IMR-90 (cell line): Measurements from ENCODE around the gene MYL10. TPM values are rescaled to one million over a fixed set of nuclear protein-coding genes. Genes with fewer than 3 reads are reported as not detected.

Experiments used
- ATAC-seq: fragments of 200-7000 bp; cut with Tn5 transposase; 2 replicates; pipeline ENCODE4 v1.9.1; 2020; ENCODE audit warnings: low read depth, mild to moderate bottlenecking, moderate library complexity
- BruUV-seq: library from RNA; stranded (reverse); fragments of 400-500 nt; replicated peaks from 2 replicates; lab custom pipeline; 2021; lab: Mats Ljungman, UMichigan
- CTCF ChIA-PET: fragments of 300-600 bp; formaldehyde crosslinking; extraction: SDS; loops from one replicate; lab custom pipeline; 2021; ENCODE audit warnings: antibody characterized with exemption; lab: Yijun Ruan, JAX
- POLR2A ChIA-PET: fragments of 300-600 bp; sonication (Branson Sonifier 250); formaldehyde crosslinking; loops from one replicate; lab custom pipeline; 2022; ENCODE audit warnings: antibody characterized with exemption; ENCODE audit not compliant: unreplicated experiment; lab: Charles Lee
- DNase-seq: peaks from one replicate; pipeline ENCODE4 v3.0.0; 2013
- H2AFZ ChIP-seq: replicated peaks from 2 replicates; pipeline ENCODE3; 2013; ENCODE audit warnings: low read length, mild to moderate bottlenecking; ENCODE audit not compliant: poor library complexity
- H2AK5ac ChIP-seq: 2 replicates; pipeline ENCODE4 v1.6.1; 2013; ENCODE audit warnings: low read depth, low read length, inconsistent platforms
- H2AK9ac ChIP-seq: replicated peaks from 2 replicates; pipeline ENCODE3; 2013; ENCODE audit warnings: mild to moderate bottlenecking, low read depth, low read length, moderate library complexity; ENCODE audit not compliant: poor library complexity
- H2BK120ac ChIP-seq: 2 replicates; pipeline ENCODE4 v1.6.1; 2013; ENCODE audit warnings: low read depth, low read length, inconsistent platforms
- H2BK15ac ChIP-seq: 3 replicates; pipeline ENCODE4 v1.6.1; 2013; ENCODE audit warnings: low read depth, low read length, inconsistent platforms
- H2BK20ac ChIP-seq: 2 replicates; pipeline ENCODE4 v1.6.1; 2013; ENCODE audit warnings: low read depth, mild to moderate bottlenecking, inconsistent platforms, low read length, moderate library complexity
- H2BK5ac ChIP-seq: 2 replicates; pipeline ENCODE4 v1.6.1; 2013; ENCODE audit warnings: mild to moderate bottlenecking, low read depth, low read length, inconsistent platforms; ENCODE audit not compliant: poor library complexity, severe bottlenecking
- H3K14ac ChIP-seq: replicated peaks from 2 replicates; pipeline ENCODE4 v1.6.1; 2013; ENCODE audit warnings: low read depth, low read length, inconsistent platforms
- H3K18ac ChIP-seq: 2 replicates; pipeline ENCODE4 v1.6.1; 2013; ENCODE audit warnings: low read depth, low read length, control low read depth
- H3K23ac ChIP-seq: 2 replicates; pipeline ENCODE4 v1.6.1; 2013; ENCODE audit warnings: low read depth, low read length, inconsistent platforms
- H3K27ac ChIP-seq: 2 replicates; pipeline ENCODE4 v1.5.1; 2013; ENCODE audit warnings: mild to moderate bottlenecking, control low read depth, low read length; ENCODE audit not compliant: insufficient read depth
- H3K27me3 ChIP-seq: 2 replicates; pipeline ENCODE4 v1.6.1; 2013; ENCODE audit warnings: low read length; ENCODE audit not compliant: control insufficient read depth, insufficient read depth
- H3K36me3 ChIP-seq: 2 replicates; pipeline ENCODE4 v1.6.1; 2013; ENCODE audit warnings: low read length, mixed read lengths; ENCODE audit not compliant: control insufficient read depth, insufficient read depth
- H3K4ac ChIP-seq: 2 replicates; pipeline ENCODE4 v1.6.1; 2013; ENCODE audit warnings: low read depth, low read length, inconsistent platforms
- H3K4me1 ChIP-seq: 2 replicates; pipeline ENCODE4 v1.6.1; 2013; ENCODE audit warnings: low read length, mixed read lengths; ENCODE audit not compliant: control insufficient read depth, insufficient read depth
- H3K4me2 ChIP-seq: 2 replicates; pipeline ENCODE4 v1.6.1; 2013; ENCODE audit warnings: low read depth, mild to moderate bottlenecking, control low read depth, low read length, moderate library complexity
- H3K4me3 ChIP-seq: 2 replicates; pipeline ENCODE4 v1.5.1; 2013; ENCODE audit warnings: low read depth, mild to moderate bottlenecking, control low read depth, low read length, moderate library complexity; ENCODE audit not compliant: insufficient read depth
- H3K56ac ChIP-seq: 2 replicates; pipeline ENCODE4 v1.6.1; 2013; ENCODE audit warnings: low read length, inconsistent platforms; ENCODE audit not compliant: insufficient read depth; ENCODE audit errors: extremely low read depth
- H3K79me1 ChIP-seq, 2 experiments: 2 replicates each; pipeline ENCODE4 v1.6.1; 2013; ENCODE audit warnings: low read length in 2 of 2, inconsistent platforms in 1 of 2, low read depth in 1 of 2
- H3K9ac ChIP-seq: 2 replicates; pipeline ENCODE4 v1.6.1; 2013; ENCODE audit warnings: low read depth, low read length, control low read depth
- H3K9me1 ChIP-seq: 2 replicates; pipeline ENCODE4 v1.6.1; 2013; ENCODE audit warnings: low read length, inconsistent platforms; ENCODE audit not compliant: insufficient read depth
- H3K9me3 ChIP-seq: 2 replicates; pipeline ENCODE4 v1.6.1; 2013; ENCODE audit warnings: low read length; ENCODE audit not compliant: control insufficient read depth, insufficient read depth
- H4K20me1 ChIP-seq: 2 replicates; pipeline ENCODE4 v1.6.1; 2013; ENCODE audit warnings: low read length, inconsistent platforms; ENCODE audit not compliant: insufficient read depth
- H4K5ac ChIP-seq: 2 replicates; pipeline ENCODE4 v1.6.1; 2013; ENCODE audit warnings: mild to moderate bottlenecking, low read depth, low read length, control low read depth
- H4K8ac ChIP-seq, 2 experiments: 2 replicates each; pipeline ENCODE4 v1.6.1; 2013; ENCODE audit warnings: low read depth in 2 of 2, low read length in 2 of 2, control low read depth in 1 of 2, inconsistent platforms in 1 of 2
- H4K91ac ChIP-seq: 2 replicates; pipeline ENCODE4 v1.6.1; 2013; ENCODE audit warnings: low read depth, low read length, inconsistent platforms; ENCODE audit not compliant: insufficient read depth
- BHLHE40 ChIP-seq: fragments of 150-350 bp; IDR thresholded peaks from 2 replicates; pipeline ENCODE4 v1.6.1; 2016; ENCODE audit warnings: mild to moderate bottlenecking, low read depth, low read length
- CEBPB ChIP-seq: IDR thresholded peaks from 2 replicates; pipeline ENCODE4 v1.6.1; 2012; ENCODE audit warnings: low read depth, low read length, improper control_type of control experiment
- CHD1 ChIP-seq: IDR thresholded peaks from 2 replicates; pipeline ENCODE4 v1.6.1; 2012; ENCODE audit warnings: low read depth, low read length, improper control_type of control experiment
- FOS ChIP-seq: fragments of 150-350 bp; IDR thresholded peaks from 2 replicates; pipeline ENCODE4 v1.6.1; 2016; ENCODE audit warnings: low read depth, low read length
- MAFK ChIP-seq: IDR thresholded peaks from 2 replicates; pipeline ENCODE4 v1.6.1; 2012; ENCODE audit warnings: low read depth, low read length, improper control_type of control experiment
- MAZ ChIP-seq: IDR thresholded peaks from 2 replicates; pipeline ENCODE4 v1.6.1; 2012; ENCODE audit warnings: low read depth, mild to moderate bottlenecking, low read length, improper control_type of control experiment, moderate library complexity, borderline replicate concordance
- MXI1 ChIP-seq: IDR thresholded peaks from 2 replicates; pipeline ENCODE4 v1.6.1; 2012; ENCODE audit warnings: low read depth, mild to moderate bottlenecking, low read length, moderate library complexity, borderline replicate concordance
- NFE2L2 ChIP-seq: fragments of 150-350 bp; IDR thresholded peaks from 2 replicates; pipeline ENCODE4 v1.6.1; 2016; ENCODE audit warnings: low read depth, mild to moderate bottlenecking, low read length
- POLR2A ChIP-seq: IDR thresholded peaks from 2 replicates; pipeline ENCODE4 v1.6.1; 2012; ENCODE audit warnings: mild to moderate bottlenecking, low read depth, low read length
- RAD21 ChIP-seq: IDR thresholded peaks from 2 replicates; pipeline ENCODE4 v1.6.1; 2012; ENCODE audit warnings: low read length, improper control_type of control experiment
- RCOR1 ChIP-seq: IDR thresholded peaks from 2 replicates; pipeline ENCODE4 v1.6.1; 2012; ENCODE audit warnings: mild to moderate bottlenecking, low read length, improper control_type of control experiment; ENCODE audit not compliant: insufficient replicate concordance
- RFX5 ChIP-seq: IDR thresholded peaks from 2 replicates; pipeline ENCODE4 v1.8.0; 2012; ENCODE audit warnings: low read depth, mild to moderate bottlenecking, low read length, moderate library complexity
- SMC3 ChIP-seq: fragments of 150-350 bp; IDR thresholded peaks from 2 replicates; pipeline ENCODE4 v1.6.1; 2016; ENCODE audit warnings: low read depth, mild to moderate bottlenecking, antibody characterized with exemption, low read length, moderate library complexity
- WGBS, 2 experiments: methylation state at CpG; one replicate each; pipeline versions ENCODE4 v1.1.5 to v1.1.7; 2013; ENCODE audit warnings: missing lambda C conversion rate in 2 of 2; ENCODE audit not compliant: insufficient read length in 1 of 2; ENCODE audit errors: extremely low coverage in 2 of 2; 5-methylcytosine and 5-hydroxymethylcytosine counted together
- dilution Hi-C: fragments of 300-500 bp; cut with HindIII; formaldehyde crosslinking; loops from one replicate; pipeline ENCODE4 v1.14.3; 2018; ENCODE audit warnings: low sequenced_read_pairs; ENCODE audit not compliant: unreplicated experiment
- in situ Hi-C: fragments of 300-500 bp; cut with MboI; formaldehyde crosslinking; loops from 3 replicates; pipeline ENCODE4 v1.14.3; 2019; ENCODE audit warnings: low sequenced_read_pairs, inconsistent platforms, mixed read lengths
- intact Hi-C: fragments of 100-400 bp; cut with micrococcal nuclease; formaldehyde crosslinking; loops from 2 replicates; pipeline ENCODE4 v1.10.0; 2022
- polyA plus RNA-seq, 3 experiments: library from polyadenylated mRNA; depleted of rRNA; stranded (reverse); fragments of >200 nt; gene quantifications; 2 replicates each; pipeline ENCODE4 v1.2.3, GENCODE V29; 2012; ENCODE audit warnings: low replicate concordance in 1 of 3
- total RNA-seq: library from RNA; depleted of rRNA; stranded (reverse); fragments of >200 nt; gene quantifications from 2 replicates; pipeline ENCODE4 v1.2.3, GENCODE V29; 2012
- TF ChIP-seq, protein P1 (sequence below): fragments of 150-350 bp; IDR thresholded peaks from 2 replicates; pipeline ENCODE4 v1.6.1; 2017; ENCODE audit warnings: mild to moderate bottlenecking, antibody characterized with exemption, low read length, low read depth
- TF ChIP-seq, protein P2 (sequence below): fragments of 150-350 bp; IDR thresholded peaks from 2 replicates; pipeline ENCODE4 v1.6.1; 2016; ENCODE audit warnings: low read depth, mild to moderate bottlenecking, low read length, moderate library complexity, borderline replicate concordance
- TF ChIP-seq, protein P3 (sequence below): conservative IDR thresholded peaks from 2 replicates; pipeline ENCODE4 v1.5.1; 2012; ENCODE audit warnings: mild to moderate bottlenecking, low read depth, low read length, improper control_type of control experiment

Gene MYL10
- total and polyA plus RNA-seq, 2 of the 4 experiments (the other 2 are of a cell fraction) = not detected

DNA sequence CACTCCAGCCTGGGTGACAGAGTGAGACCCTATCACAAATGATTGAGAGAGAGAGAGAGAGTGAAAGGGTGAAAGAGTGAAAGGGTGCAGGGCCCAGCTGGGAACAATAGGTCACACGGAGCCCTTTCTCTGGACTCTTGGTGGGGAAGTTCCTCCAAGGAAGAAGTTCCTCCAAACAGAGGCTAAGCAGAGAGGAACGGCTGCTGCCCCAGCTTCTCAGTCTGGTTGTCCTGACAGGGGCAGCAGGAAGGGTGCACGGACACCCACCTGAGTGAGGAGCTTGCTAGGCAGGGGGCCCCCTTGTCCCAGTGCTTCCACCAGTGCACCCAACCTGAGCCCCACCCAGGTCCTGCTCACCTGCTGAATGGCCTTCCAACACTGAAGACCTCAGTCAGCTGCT, 38.8 kb upstream of the MYL10 start:
- H2BK5ac ChIP-seq = no peak overlapping the region
- no peak overlapping the region for H3K4ac ChIP-seq
- H4K5ac ChIP-seq = no peak overlapping the region
- H2AK5ac ChIP-seq = no peak overlapping the region
- ChIA-PET POLR2A (no interaction called here), CTCF (interaction anchor here (0.6 kb wide), 1 partner anchor 166 kb away, joined by 4 read pairs; no protein-coding TSS in a partner anchor)
- H3K18ac ChIP-seq = no peak overlapping the region
- no peak overlapping the region for H3K23ac ChIP-seq
- no peaks in the 10 kb centered on the region for H3K9me1 ChIP-seq
- H4K20me1 ChIP-seq = no peaks in the 10 kb centered on the region
- H3K14ac ChIP-seq = no peak overlapping the region
- no peak overlapping the region for H3K4me3 ChIP-seq
- no peak overlapping the region for H2AFZ ChIP-seq
- H3K4me2 ChIP-seq = no peak overlapping the region
- TF ChIP-seq, protein P1, sequence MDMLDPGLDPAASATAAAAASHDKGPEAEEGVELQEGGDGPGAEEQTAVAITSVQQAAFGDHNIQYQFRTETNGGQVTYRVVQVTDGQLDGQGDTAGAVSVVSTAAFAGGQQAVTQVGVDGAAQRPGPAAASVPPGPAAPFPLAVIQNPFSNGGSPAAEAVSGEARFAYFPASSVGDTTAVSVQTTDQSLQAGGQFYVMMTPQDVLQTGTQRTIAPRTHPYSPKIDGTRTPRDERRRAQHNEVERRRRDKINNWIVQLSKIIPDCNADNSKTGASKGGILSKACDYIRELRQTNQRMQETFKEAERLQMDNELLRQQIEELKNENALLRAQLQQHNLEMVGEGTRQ = no peak
- TF ChIP-seq, protein P2, sequence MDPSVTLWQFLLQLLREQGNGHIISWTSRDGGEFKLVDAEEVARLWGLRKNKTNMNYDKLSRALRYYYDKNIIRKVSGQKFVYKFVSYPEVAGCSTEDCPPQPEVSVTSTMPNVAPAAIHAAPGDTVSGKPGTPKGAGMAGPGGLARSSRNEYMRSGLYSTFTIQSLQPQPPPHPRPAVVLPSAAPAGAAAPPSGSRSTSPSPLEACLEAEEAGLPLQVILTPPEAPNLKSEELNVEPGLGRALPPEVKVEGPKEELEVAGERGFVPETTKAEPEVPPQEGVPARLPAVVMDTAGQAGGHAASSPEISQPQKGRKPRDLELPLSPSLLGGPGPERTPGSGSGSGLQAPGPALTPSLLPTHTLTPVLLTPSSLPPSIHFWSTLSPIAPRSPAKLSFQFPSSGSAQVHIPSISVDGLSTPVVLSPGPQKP = no peak
- TF ChIP-seq POLR2A (no peak), NFE2L2 (no peak), CEBPB (no peak), MAZ (no peak), SMC3 (no peak), CHD1 (no peak), FOS (no peak), RFX5 (no peak), RAD21 (no peak), BHLHE40 (no peak), RCOR1 (no peak), MAFK (no peak), MXI1 (no peak)
- TF ChIP-seq, protein P3, sequence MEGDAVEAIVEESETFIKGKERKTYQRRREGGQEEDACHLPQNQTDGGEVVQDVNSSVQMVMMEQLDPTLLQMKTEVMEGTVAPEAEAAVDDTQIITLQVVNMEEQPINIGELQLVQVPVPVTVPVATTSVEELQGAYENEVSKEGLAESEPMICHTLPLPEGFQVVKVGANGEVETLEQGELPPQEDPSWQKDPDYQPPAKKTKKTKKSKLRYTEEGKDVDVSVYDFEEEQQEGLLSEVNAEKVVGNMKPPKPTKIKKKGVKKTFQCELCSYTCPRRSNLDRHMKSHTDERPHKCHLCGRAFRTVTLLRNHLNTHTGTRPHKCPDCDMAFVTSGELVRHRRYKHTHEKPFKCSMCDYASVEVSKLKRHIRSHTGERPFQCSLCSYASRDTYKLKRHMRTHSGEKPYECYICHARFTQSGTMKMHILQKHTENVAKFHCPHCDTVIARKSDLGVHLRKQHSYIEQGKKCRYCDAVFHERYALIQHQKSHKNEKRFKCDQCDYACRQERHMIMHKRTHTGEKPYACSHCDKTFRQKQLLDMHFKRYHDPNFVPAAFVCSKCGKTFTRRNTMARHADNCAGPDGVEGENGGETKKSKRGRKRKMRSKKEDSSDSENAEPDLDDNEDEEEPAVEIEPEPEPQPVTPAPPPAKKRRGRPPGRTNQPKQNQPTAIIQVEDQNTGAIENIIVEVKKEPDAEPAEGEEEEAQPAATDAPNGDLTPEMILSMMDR = no peak
- H3K79me1 ChIP-seq = no peaks in the 10 kb centered on the region
- no peak overlapping the region for H2AK9ac ChIP-seq
- DNase-seq = no peak
- no peak overlapping the region for H2BK120ac ChIP-seq
- no peak overlapping the region for H3K9ac ChIP-seq
- no CpG with 5 or more reads among the region's 3 CpGs for WGBS, 2 experiments
- peaks cover 4% of the 10 kb centered on the region for H3K9me3 ChIP-seq
- H4K91ac ChIP-seq = no peak overlapping the region
- H3K4me1 ChIP-seq = peaks cover 3% of the 10 kb centered on the region; the same call in 1 of the 2 replicates
- peaks cover 37% of the 10 kb centered on the region for H3K27me3 ChIP-seq
- no peak overlapping the region for H2BK20ac ChIP-seq
- H3K36me3 ChIP-seq = no peaks in the 10 kb centered on the region
- H3K56ac ChIP-seq = no peak overlapping the region
- no TSS peak for BruUV-seq
- ATAC-seq = no peak
- H2BK15ac ChIP-seq = no peak overlapping the region
- dilution Hi-C loops = no loop called here
- no peak overlapping the region for H3K27ac ChIP-seq
- intact Hi-C loops = no loop called here
- H4K8ac ChIP-seq = no peak overlapping the region
- in situ Hi-C loops = no loop called here
